CD4-positive, alpha-beta T cell treated with Interleukin-6 for 4 hours (primary cell): ENCODE measurements around the gene IL10RB.
"Not testable (repeated sequence)": the region's sequence is repeated elsewhere in the genome, so short reads cannot be mapped to it uniquely, and the experiment has no call there.

Source experiments
- DNase-seq: peaks from one replicate; pipeline ENCODE4 v3.0.0-alpha.2; 2020; ENCODE audit warnings: mixed read lengths

The IL10RB gene

DNA sequence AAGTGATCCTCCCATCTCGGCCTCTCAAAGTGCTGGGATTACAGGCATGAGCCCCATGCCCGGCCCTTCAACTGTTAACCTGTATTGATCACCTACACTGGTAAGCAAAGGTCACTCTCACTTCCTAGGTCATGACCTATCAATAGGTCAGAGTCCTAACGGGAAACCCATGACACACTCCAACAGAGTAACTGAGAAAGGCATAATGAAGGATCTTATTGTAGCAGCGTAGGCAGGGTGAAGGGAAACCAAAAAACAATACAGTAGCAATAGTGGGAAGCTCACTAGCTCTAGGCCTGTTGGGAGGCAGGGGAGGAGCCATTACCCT, 39.1 kb downstream of the IL10RB start:
- no peak for DNase-seq

DNA sequence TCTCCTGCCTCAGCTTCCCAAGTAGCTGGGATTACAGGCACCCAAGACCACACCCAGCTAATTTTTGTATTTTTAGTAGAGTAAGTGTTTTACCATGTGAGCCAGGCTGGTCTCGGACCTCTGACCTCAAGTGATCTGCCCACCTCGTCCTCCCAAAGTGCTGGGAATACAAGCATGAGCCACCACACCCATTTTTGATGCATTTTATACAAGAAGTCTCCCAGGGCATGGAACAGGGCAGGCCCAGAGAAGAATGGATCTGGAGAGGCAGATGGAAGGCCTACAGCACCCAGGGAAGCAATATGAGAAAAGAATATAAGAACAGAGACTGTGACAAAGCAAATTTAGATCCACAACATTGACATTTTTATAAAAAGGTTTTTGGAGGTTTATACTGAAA, 39.8 kb downstream of the IL10RB start:
- DNase-seq, result no peak

DNA sequence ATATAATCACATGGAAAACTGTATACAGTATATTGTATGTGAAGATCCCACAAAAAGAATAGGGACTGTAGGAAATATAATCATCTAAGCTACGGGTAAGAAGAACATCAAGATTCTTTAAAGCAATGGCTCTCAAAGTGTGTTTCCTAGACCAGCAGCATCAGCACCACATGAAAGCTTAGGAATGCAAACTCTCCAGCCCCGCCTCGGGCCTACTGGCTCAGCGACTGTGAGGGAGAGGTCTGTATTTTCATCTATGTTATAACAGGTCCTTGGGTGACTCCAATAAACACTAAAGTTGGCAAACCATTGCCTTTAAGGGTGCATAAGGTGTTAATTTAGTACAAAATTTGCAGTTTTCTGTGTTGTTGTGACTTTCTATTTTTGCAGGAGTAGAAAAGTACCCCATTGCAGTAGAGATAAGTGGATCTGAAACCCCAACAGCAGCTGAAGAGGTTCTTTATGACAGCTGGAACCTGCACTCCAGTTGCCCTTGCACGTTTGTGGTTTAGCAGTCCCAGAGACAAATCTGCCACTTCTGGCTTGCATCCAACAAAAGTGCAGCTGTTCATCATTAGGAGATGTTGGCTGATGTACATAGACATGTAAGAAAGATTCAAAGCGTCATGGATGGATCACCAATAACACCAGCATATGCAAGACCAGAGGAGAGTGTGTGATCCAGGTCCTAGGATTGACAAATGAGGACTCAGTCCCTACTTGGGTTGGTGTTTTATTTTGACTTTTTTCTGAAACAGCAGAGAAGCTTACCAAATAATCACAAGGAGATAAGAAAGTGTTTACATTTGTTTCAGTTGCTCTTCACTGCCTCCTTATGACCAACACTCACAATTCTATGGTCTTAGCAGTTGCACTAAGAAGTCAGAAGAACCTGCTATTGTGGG, 42.7 kb downstream of the IL10RB start:
- peak; percentile 66 for DNase-seq

DNA sequence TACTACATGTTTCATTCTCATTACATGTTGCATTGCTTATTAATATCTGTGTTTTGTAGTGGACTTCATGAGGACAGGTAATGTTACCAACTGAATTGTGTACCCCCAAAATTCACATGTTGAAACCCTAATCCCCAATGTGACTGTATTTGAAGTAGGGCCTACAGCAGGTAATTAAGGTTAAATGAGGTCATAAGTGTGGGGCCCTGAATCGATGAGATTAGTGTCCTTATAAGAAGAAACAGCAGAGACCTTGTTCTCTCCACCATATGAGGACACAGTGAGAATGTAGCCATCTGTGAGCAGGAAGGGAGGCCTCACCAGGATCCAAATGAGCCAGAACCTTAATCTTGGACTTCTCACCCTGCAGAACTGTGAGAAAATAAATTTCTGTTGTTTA, 43.6 kb downstream of the IL10RB start:
- no peak for DNase-seq

DNA sequence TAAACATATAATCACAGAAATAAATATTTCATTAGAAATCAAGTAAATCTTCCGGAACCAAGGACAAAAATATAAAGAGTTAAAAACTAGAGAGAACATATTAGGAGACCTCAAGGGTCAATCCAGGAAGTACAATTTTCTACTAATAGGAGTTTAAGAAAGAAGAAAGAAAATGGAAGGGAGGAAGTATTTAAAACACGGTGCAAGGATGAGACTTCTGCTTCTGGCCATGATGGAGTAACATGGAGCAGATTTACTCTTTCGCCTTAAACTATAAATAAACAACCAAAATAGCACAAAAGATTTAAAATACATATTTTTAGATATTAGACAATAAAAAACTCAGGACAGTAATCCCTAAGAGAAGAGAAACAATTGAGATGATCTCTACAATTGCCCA, 46.0 kb downstream of the IL10RB start:
- DNase-seq, result no peak

DNA sequence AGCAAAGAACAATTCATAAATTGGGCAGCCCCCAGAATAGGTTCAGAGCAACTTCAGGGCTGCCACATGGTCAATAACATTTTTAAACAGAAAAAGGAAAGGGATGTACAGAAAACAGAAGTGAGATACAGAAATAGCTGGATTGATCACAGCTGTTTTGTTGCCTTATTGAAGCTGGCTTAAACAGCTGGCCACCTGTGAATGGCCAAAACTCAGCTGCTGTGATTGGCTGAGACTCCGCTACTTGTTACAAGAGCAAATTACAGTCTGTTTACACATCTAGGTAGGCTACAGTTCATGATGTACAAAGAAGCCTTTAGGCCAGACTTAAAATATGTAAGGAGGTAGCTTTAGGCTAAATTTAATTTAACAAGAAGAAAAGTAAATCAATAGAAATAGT, 47.0 kb downstream of the IL10RB start:
- DNase-seq, result no peak

DNA sequence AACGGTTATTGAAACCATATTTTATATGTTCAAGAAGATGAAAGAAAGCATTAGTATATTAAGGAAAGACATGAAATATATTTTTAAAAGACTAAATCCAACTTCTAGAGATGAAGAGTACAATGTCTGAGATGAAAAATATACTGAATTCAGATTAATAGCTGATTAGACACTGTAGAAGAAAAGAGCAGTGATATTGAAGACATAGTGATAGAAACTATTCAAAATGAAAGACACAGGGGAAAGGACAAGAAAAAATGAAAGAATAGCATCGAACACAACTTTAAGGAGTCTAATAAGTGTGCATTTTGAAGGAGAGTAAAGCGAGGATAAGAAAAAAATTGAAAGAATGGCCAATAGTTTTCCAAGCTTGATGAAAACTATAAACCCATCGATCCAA, 47.4 kb downstream of the IL10RB start:
- no peak for DNase-seq

DNA sequence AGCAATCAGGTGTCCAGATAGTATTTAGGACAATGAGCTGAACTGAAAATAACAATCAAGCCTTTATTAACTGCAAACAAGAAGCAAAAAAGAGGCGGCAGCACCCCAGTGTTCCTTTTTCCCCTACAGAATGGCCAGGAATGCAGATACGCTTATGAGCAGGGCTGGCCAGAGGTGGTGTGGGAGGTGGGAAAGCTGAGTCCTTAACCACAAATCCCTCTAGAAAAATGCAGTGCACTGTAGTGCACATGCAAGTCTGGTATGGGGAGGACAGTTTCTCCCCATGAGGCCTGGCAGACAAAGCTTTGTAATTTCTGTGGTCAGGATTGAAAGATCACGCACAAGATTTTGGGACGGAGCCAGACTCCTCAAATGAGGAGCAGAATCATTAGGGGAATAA, 47.9 kb downstream of the IL10RB start:
- no peak for DNase-seq

DNA sequence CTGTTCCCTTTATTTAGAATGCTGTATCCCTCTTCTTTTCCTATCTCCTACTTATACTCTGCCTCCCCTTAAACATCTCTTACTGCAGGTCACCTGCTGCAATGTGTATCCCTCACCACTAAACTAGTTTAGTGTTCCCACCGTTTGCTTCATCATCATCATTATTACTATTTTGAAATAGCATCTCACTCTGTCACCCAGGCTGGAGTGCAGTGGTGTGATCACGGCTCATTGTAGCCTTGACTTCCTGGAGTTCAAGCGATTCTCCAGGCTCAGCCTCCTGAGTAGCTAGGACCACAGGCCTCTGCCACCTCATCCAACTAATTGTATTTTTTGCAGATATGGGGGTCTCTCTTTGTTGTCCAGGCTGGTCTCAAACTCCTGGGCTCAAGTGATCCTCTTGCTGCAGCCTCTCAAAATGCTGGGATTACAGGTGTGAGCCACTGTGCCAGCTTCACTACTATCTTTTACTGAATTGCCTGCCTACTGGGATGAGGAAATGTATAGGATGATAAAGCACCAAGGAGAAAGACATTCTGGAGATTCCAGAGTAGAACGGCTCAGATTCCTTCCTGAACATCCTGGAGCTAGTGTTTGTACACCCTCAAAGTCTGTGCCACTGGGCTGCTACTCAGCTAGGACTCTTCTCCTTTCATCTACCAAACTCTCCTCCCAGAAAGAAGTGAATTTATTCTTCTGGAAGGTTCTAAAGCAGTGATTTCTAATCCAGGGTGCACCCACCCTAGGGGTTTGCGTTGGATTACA, 50.0 kb downstream of the IL10RB start:
- no peak for DNase-seq

DNA sequence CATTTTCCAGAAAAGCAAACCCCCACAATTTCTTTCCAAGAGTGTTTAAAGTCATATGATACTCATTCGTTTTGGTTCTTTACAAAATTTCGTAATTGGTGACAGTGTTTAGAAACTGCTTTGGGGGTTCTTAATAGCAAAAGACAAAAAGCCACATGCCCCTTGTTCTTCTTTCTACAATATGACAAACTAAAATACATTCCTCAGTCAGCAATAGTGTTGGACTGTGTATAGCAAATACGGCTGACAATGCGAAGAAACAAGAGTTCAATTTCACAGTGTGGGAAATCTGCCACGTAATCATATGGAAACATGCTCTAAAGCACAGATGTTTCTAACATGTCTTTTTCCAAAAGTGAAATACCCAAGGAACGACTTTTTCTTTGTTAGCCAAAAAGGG, 51.0 kb downstream of the IL10RB start:
- DNase-seq, result no peak

DNA sequence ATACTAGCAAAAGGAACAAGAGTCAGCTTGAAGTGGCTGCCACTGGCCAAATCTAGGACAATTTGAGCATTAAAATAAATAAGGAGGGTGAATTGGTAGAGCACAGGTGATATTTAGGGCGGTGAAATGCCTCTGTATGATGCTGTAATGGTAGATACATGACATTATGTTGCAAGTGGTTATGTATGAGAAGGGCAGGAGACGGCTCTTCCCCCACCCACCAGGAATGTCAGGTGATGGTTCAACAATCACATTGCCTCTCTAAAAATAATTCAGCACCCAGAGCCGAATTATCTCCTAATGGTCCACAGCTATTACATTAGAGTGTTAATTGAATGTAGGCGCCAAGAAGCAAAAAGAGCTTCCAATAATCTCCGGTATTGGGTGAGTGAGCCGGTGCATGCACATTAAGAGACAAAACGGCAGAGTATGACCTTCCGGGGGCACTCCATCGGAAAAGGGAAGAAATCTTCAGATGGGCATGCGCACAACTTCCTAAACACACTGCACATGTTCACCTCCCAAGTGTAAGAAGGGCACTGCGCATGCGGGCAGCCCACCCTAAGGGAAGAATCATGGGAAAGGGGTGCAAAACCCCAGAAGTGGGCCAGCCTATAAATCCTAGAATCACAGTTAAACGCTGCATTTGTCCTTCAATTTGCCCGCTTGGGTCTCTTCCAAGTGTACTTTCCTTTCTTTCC, 51.8 kb downstream of the IL10RB start:
- DNase-seq, result no peak

DNA sequence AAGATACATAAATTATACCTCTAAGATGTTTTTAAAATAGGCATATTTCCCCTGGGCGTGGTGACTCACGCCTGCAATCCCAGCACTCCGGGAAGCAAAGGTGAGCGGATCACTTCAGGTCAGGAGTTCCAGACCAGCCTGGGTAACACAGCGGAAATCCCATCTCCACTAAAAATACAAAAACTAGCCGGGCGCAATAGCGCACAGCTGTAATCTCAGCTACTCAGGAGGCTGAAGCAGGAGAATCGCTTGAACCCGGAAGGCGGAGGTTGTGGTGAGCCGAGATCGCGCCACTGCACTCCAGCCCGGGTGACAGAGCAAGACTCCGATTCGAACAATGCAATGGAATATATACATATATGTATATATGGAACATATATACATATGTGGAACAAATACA, 54.8 kb downstream of the IL10RB start:
- DNase-seq, result not testable (repeated sequence)

DNA sequence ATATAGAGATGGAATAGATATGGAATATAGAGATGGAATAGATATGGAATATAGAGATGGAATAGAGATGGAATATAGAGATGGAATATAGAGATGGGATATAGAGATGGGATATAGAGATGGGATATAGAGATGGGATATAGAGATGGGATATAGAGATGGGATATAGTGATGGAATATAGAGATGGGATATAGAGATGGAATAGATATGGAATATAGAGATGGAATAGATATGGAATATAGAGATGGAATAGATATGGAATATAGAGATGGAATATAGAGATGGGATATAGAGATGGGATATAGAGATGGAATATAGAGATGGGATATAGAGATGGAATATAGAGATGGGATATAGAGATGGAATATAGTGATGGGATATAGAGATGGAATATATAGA, 57.4 kb downstream of the IL10RB start:
- not testable (repeated sequence) for DNase-seq

DNA sequence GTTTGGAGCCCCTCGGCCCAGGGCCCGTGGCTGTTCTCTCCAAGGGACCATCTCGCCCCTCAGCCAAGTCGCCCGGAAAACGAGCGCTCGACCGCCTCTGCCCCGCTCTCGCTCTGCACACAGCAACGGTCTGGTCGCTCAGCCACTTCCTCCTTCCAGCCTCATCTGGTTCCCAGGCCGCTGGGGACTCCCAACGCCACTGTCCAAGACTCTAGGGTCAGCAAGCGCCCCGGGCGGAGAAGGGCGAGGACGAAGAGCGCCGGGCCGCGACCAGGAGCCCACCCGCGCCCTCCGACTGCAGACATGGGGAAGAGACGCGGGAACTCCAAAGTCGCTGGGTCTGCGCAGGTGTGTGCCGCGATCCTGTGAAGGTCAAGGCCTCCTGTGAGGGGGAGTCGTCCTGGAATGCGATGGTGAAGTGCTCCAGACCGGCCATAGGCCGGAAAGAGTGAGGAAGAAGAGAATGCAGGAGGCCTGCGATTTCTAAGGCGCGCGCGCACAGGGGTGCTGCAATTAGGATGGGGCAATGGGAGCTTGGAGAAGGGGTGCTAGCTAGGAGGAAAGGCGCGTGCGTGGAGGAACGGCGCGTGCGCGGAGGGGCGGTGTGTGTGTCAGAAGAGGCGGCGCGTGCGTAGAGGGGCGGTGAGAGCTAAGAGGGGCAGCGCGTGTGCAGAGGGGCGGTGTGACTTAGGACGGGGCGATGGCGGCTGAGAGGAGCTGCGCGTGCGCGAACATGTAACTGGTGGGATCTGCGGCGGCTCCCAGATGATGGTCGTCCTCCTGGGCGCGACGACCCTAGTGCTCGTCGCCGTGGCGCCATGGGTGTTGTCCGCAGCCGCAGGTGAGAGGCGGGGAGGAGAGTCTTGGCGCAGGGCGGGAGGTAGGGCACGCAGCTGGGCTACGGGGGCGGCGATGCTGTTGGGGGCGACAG, 58.4 kb downstream of the IL10RB start, which contains the start of gene IFNAR1:
TSS of gene IFNAR1 (plus strand) at position 680 of the 931 bp plus-strand sequence. CDS start at position 766, 86 bp downstream.
- peak; percentile 100 for DNase-seq

DNA sequence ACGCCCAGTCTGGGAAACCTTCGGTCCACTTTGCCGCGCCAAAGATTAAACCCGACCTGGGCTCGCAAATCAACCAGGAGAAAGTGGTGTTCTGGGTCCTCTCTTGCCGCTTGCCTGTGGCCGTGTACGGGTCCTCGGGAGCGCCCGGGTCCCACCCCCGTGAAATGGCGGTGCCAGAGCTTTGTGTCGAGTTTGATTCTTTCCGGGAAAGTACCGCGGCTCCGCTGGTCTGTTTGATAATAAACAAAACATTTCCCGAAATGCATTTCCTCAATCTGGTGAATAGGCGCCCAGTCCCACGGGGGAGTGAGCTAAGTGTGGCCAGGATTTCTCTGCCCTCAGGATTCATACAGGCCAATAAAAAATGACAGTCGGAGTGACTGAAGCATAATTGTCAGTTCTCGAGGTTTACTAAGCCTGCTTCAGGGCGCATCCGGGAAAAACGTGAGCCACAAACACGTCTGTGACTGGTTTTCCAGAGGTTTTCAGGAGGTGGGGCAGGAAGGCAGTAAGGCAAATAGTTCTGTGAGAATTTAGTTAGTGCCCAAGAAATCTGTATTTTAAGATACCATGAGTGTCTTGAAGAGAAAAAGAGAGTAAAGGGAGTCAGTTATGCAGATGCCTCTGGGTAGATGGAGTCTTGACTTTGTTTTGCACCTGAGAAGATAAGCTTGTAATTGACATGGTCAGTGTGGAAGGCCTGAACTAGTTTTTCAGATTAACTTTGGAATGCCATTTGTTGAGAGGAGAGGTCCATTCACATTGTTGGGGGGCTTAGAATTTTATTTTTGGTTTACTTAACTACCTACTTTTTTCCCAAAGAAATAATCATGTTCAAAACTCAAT, 59.3 kb downstream of the IL10RB start:
- peak; percentile 72 for DNase-seq

DNA sequence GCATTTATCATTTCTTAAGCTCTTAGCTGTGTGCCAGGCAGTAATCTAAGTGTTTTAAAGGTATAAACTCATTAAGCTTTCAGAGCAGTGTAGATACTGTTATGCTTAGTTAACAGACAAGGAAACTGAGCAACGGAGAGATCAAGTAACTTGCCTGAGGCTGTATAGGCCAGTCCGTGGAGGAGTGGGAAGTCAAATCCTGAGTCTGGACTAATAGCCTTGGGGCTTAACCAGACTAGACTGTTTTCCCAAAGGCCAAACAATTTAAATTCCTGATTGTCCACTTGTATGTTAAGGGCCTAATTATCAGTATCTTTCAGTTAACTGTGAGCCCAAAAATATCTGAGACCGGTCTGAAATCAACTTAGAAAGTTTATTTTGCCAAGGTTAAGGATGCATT, 61.2 kb downstream of the IL10RB start:
- no peak for DNase-seq

DNA sequence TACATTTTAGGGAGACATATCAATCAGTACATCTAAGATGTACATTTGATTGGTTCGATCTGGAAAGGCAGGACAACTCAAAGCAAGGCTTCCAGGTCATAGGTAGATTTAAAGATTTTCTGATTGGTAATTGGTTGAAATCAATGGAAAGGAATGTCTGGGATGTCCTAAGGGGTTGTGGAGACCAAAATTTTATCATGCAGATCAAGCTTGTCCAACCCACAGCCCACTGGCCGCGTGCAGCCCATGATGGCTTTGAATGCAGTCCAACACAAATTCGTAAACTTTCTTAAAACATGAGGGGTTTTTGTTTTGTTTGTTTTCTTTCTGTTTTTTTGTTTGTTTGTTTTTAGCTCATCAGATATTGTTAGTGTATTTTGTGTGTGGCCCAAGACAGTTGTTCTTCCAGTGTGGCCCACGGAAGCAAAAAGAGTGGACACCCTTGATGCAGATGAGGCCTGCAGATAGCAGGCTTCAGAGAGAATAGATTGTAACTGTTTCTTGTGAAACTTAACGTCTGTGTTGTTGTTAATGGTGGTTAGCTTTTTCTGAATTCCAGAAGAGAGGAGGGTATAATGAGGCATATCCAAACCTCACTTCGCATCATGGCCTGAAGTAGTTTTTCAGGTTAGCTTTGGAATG, 61.7 kb downstream of the IL10RB start:
- DNase-seq, result no peak

DNA sequence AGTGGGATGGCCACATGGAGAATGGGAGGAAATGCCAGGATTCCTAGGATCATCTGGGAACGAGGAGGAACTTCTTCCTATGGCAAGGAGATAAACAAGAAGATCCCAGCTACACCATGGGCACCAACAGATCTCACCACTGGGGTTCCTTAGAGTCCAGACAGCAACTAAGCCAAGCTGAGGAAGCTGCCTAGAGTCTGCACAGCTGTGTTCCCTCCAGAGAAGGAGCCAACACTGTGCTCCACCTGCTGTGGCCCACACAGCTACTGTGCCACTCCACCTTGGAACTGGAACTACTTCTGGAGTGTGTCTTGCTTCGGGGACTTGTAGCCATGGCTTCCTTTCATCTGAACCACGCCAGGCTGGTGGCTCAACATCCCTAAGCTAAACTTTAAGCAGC, 64.6 kb downstream of the IL10RB start:
- no peak for DNase-seq

DNA sequence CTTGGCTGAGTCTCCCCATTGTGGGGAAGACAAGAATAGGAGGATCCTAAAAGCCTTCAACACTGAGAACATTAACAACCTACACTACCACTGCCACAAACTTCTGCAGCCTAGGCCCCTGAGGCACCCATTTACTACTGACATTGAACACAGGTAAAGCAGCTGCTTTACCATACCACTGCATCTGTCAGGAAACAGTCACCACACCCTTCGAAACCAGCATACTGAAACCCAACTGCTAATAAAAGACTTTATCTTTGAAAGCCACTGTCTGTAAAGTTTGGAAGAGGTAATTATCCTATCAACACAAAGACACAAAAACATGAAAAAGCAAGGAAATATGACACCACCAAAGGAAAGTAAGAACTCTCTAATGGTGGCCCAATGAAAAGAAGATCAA, 66.0 kb downstream of the IL10RB start:
- no peak for DNase-seq

DNA sequence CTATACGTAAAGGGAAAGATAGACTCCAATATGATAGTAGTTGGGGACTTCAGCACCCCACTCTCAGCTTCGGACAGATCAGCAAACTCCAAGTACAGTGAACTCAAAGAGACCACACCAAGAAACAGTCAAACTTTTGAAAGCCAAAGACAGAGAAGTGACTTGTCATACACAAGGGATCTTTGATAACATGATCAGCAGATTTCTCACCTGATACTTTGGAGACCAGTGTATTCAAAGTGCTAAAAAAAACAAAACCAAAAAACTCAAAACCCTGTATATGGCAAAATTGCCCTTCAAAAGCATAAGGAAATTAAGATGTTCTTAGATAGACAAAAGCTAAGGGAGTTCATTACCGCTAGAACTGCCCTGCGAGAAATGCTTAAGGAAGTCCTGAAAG, 68.0 kb downstream of the IL10RB start:
- DNase-seq, result no peak

DNA sequence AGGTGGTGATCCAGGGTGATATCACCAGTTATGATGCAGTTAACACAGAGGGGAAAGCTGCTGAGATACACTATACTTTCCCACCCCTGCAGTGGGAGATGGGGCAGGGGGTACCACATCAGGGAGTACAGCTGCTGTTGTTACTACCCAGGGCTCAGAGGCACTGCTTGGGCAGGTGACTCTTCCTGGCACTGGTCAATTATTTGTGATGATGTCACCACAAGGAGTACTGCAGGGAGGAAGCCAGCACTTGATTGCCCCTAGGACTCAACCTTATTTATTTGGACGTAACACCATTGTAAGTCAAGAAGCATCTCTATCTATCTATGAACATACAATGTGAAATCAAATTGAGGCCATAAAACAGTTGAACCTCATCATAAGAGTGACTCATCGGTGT, 68.7 kb downstream of the IL10RB start:
- DNase-seq, result no peak
